Testis (tissue), 3 donors: ENCODE measurements around the gene MORN4. TPM values are rescaled to one million over a fixed set of nuclear protein-coding genes. Genes with fewer than 3 reads are reported as not detected.

Source experiments
- DNase-seq: peaks from one replicate; pipeline ENCODE4 v3.0.0-alpha.2; 2019
- H3K27ac ChIP-seq, 2 donors: fragments of 200-600 bp; sonication (generic); one replicate each; pipeline ENCODE4 v1.5.1; 2019
- H3K27me3 ChIP-seq: fragments of 200-600 bp; sonication (generic); one replicate; pipeline ENCODE4 v1.5.1; 2019
- H3K36me3 ChIP-seq: fragments of 200-600 bp; sonication (generic); one replicate; pipeline ENCODE4 v1.5.1; 2017; ENCODE audit warnings: low read depth; ENCODE audit errors: missing control alignments
- H3K4me1 ChIP-seq: fragments of 200-600 bp; sonication (generic); one replicate; pipeline ENCODE4 v1.5.1; 2019
- H3K4me3 ChIP-seq, 2 donors: fragments of 200-600 bp; sonication (generic); one replicate each; pipeline ENCODE4 v1.5.1; 2017 to 2019
- H3K9me3 ChIP-seq: fragments of 200-600 bp; sonication (generic); one replicate; pipeline ENCODE4 v1.5.1; 2017
- CTCF ChIP-seq, 3 experiments: fragments of 450-650 bp in 2 of 3; fragments of 200-600 bp in 1 of 3; sonication (generic) in 1 of 3; IDR thresholded peaks; one replicate each; pipeline ENCODE4 v1.5.1; 2016 to 2019; ENCODE audit warnings: antibody characterized with exemption in 3 of 3, mild to moderate bottlenecking in 2 of 3, moderate library complexity in 1 of 3
- POLR2A ChIP-seq: fragments of 450-650 bp; IDR thresholded peaks from one replicate; pipeline ENCODE4 v1.6.1; 2017; ENCODE audit warnings: antibody characterized with exemption, mild to moderate bottlenecking, moderate library complexity
- WGBS, 2 donors: methylation state at CpG; one replicate each; pipeline ENCODE4 v1.1.5; 2018; 5-methylcytosine and 5-hydroxymethylcytosine counted together
- intact Hi-C: fragments of 100-400 bp; cut with DNase I; formaldehyde crosslinking; loops from one replicate; pipeline ENCODE4 v1.15.1; 2023; ENCODE audit warnings: low total_unique reads
- polyA plus RNA-seq: library from polyadenylated mRNA; stranded (reverse); fragments of 350-450 nt; fragmentation: Illumina TruSeq; extraction: RNeasy Lipid Tissue Mini Kit (QIAGEN cat#74804); gene quantifications from one replicate; pipeline ENCODE4 v1.2.3, GENCODE V29; 2014; ENCODE audit warnings: low read depth, low replicate concordance; ENCODE audit not compliant: insufficient read depth
- total RNA-seq, 2 donors: library from RNA; depleted of rRNA; stranded (reverse); fragments of >200 nt; gene quantifications; one replicate each; pipeline ENCODE4 v1.2.3, GENCODE V29; 2016

MORN4 gene
- total and polyA plus RNA-seq, 3 donors from 2014 or later, result 7.1 to 23.3 (median 7.5) TPM

GRCh38 chr10:97585439-97585811, 47.9 kb downstream of the MORN4 start:
- 78 to 91% methylated on average over 5 of the region's 5 CpGs for WGBS, 2 donors
- intact Hi-C loops, result no loop called here
- TF ChIP-seq CTCF (IDR thresholded peaks at IDR 0.05), result no peak
- TF ChIP-seq POLR2A, result no peak
- no peak for DNase-seq
- Histone ChIP-seq H3K27me3 (no peaks in the 10 kb centered on the region), H3K36me3 (no peaks in the 10 kb centered on the region), H3K4me3 (no peak overlapping the region), H3K27ac (no peak overlapping the region), H3K4me1 (no peaks in the 10 kb centered on the region), H3K9me3 (no peaks in the 10 kb centered on the region)

GRCh38 chr10:97584798-97585438, 48.4 kb downstream of the MORN4 start:
- TF ChIP-seq CTCF (IDR thresholded peaks at IDR 0.05) (no peak), POLR2A (no peak)
- WGBS, 2 donors, result 90 to 95% methylated on average over 4 to 5 of the region's 5 CpGs
- Histone ChIP-seq H3K4me3 (no peak overlapping the region), H3K36me3 (no peaks in the 10 kb centered on the region), H3K27me3 (no peaks in the 10 kb centered on the region), H3K27ac (no peak overlapping the region), H3K4me1 (no peaks in the 10 kb centered on the region), H3K9me3 (no peaks in the 10 kb centered on the region)
- intact Hi-C loops, result no loop called here
- no peak for DNase-seq

GRCh38 chr10:97584060-97584797, 49.1 kb downstream of the MORN4 start, which contains the start of gene HOGA1:
TSS of gene HOGA1 (plus strand) at chr10:97584389. CDS start at chr10:97584704, 315 bp downstream.
- Histone ChIP-seq H3K27ac (no peak within 1 kb of the TSS), H3K4me1 (no peaks in the 10 kb centered on the region), H3K36me3 (no peaks in the 10 kb centered on the region), H3K9me3 (no peaks in the 10 kb centered on the region), H3K4me3 (no peak within 1 kb of the TSS), H3K27me3 (no peaks in the 10 kb centered on the region)
- TF ChIP-seq POLR2A, result no peak
- TF ChIP-seq CTCF (IDR thresholded peaks at IDR 0.05), result no peak
- peak; percentile 32 for DNase-seq
- 72% methylated on average over 4 to 5 of the region's 5 CpGs for WGBS, 2 donors
- intact Hi-C loops, result no loop called here

- no peak overlapping the region for H3K4me3 ChIP-seq
- TF ChIP-seq POLR2A, result no peak
- TF ChIP-seq CTCF (IDR thresholded peaks at IDR 0.05), result no peak
- WGBS, 2 donors, result 92 to 96% methylated on average over 3 to 13 of the region's 13 CpGs
- DNase-seq, result no peak
- H3K4me1 ChIP-seq, result no peaks in the 10 kb centered on the region
- no peaks in the 10 kb centered on the region for H3K9me3 ChIP-seq
- H3K36me3 ChIP-seq, result no peaks in the 10 kb centered on the region
- H3K27me3 ChIP-seq, result no peaks in the 10 kb centered on the region
- no peak overlapping the region for H3K27ac ChIP-seq
- intact Hi-C loops, result no loop called here
Observed at GRCh38 chr10:97583476-97583875, 49.8 kb downstream of the MORN4 start.
